Muscle of back (tissue), 13 donors: ENCODE data around the gene DRICH1. TPM values are rescaled to one million over a fixed set of nuclear protein-coding genes. Genes with fewer than 3 reads are reported as not detected.
"Not testable (repeated sequence)": the region's sequence is repeated elsewhere in the genome, so short reads cannot be mapped to it uniquely, and the experiment has no call there.

Experiments
- DNase-seq, 3 donors: peaks; one replicate each; pipeline versions ENCODE4 v3.0.0 to v3.0.0-alpha.2; 2013
- long read RNA-seq, 9 donors: transcript quantifications; one replicate each; lab custom pipeline, GENCODE V29; 2026
- polyA plus RNA-seq, 10 donors: library from polyadenylated mRNA; unstranded; fragments of 120-200 nt; gene quantifications; one replicate each; pipeline ENCODE4 v1.2.1, GENCODE V29; 2013; ENCODE audit not compliant: insufficient read length in 10 of 10

DRICH1 gene, protein sequence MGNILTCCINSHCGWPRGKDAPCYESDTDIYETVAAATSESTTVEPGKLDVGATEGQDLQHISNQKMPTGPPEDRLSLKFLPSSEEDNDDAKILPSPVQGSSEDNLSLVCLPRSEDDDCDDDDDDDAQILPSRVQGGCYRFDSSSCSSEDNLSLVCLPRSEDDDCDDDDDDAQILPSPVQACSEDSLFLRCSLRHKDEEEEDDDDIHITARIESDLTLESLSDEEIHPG
- polyA plus RNA-seq = 1 to 10 TPM in 1 of 10 donors, under 1 TPM in 8, not detected in 1; 0.33 to 1.7 (median 0.46) TPM
- long read RNA-seq, donor 1 = 0 reads
- long read RNA-seq, donor 2 = 0 reads
- long read RNA-seq, donor 3 = 0 reads
- long read RNA-seq, donor 4 = 0 reads
- long read RNA-seq, donor 5 = 0 reads
- long read RNA-seq, donor 6 = 0 reads
- long read RNA-seq, donor 7 = 0 reads
- long read RNA-seq, donor 8 = 0 reads
- long read RNA-seq, donor 9 = 0 reads

DNA sequence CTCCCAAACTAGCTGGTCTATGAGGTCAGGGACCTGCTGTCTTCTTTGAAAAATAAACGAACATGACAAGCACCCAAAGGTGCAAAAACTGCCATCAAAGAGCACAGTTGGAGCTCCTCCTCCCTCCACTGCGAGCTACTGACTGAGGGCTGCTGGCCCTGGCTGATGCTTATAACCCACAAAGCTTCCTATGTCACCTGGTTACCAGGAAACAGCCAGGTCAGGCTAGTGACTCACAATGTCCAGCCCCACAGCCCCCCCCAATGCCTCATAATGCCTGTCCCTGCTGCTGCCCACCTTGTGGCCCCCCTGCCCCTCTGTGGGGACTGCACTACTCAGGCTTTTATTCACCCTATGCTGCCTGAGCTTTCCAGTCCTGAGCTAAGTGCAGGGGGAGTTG is at the start of gene DRICH1:
DRICH1 (minus strand) TSS at position 144 of the 400 bp plus-strand sequence. CDS start 298 bp downstream, outside the sequence.
- no peak for DNase-seq

DNA sequence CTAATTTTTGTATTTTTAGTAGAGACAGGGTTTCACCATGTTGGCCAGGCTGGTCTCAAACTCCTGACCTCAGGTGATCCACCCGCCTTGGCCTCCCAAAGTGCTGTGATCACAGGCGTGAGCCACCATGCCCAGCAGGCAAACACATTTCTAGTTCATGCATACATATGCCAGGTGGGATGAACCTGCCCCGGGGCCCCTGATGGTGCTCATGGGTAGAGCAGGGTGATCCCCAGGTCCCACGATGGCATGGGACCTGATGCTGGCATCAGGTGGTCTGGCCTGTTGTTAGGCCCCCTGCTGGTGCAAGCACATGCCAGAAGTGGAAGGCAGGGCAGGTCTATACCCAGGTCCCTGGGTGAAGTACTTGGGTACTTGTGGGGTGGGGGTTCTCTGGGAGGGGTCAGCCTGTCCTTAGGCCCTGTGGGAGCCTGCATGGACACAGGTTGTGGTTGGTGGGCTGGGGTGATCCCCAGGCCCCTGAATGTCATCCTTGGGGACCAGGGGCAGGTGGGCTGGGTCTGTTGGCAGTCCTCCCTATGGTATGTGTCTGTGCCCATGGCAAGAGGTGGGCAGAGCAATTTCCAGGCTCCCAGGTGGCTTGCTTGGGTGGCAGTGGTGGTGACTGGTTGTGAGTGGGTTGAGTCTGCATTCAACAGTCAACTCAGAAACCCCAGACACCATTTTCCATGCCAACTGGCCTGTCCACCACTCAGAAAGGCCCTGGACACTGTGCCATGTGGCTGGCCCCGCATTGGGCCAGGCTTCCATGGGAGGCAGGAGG is 49.1 kb upstream of the DRICH1 start:
- DNase-seq = no peak

DNA sequence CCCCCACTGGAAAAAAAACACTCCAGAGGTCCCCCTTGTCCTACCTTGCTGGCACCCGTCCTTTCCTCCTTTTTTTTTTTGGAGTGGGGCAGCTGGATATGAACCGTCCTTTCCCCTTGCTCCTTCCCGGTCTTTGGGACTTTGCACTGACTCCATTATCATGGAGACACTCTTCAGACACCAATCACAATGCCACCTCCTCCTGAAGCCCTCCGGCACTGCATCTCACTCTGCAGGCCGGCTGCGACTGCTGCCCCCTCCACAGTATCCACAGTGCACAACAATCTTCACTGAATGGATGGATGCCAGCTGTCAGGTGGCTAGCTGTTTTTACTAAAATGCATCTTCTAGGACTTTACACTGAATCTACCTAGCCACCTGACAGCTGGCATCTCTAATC is 46.0 kb upstream of the DRICH1 start:
- DNase-seq = no peak

DNA sequence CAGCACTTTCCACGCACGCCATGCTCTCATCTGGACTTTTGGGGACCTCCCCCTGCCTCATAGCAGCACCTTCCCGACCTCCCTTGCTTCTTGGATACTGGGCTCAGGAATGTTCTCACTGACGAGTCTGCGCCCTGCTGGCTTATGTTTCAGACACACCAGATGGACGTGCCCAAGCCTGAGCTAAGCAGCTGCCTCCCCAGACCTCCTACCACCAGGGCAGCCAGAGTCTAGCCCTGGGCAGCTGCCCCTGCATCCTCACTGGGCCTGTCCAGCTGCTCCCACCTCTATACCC is 45.5 kb upstream of the DRICH1 start:
- no peak for DNase-seq

GRCh38 chr22:23676841-23677700 is 45.0 kb upstream of the DRICH1 start:
- DNase-seq = not testable (repeated sequence)

DNA sequence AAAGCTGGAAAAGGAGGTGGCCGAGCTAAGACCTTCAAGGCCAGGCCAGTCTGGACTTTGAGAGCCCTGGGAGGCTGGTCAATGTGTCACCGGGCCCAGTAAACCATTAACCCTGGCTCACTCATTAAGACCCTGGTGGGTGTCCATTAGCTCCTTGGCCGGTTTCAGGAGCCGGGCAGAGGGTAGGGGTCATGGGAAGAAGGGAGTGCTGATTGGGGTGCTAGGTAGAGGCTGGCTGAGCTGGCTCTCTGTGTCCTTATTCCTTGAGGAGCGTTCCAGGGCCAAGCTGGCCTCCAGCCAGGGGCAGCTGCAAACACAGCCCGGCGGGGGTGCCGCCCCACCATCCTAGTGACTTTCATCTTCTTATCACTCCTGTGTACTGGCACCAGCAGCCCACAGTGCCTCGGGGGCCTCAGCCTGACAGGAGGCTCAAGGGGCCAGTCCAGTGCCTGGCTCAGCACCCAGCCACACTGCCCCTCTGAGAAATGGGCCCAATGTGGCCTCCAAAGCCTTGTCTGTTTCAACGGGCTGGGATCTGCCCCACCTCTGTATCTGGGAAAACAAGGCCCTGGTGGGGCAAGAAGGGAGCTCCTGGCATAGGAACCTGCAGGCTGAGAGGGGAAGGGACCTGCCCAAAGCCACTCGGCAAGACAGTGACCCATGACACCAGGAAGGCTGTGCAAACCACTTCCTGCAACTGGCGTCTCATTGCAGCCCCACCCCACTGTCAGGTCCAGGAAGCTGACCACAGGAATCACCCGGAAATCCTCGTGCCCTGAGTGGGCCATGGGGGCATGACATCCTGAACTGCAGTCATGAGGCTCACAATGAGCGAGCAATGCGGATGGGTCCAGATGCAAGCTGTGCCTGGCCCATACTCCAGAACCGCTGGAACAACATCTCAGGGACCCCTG is 43.6 kb upstream of the DRICH1 start:
- DNase-seq = peak in 1 of 3 donors; percentile 20

- not testable (repeated sequence) for DNase-seq
Measured at GRCh38 chr22:23674886-23675501, 42.9 kb upstream of the DRICH1 start.

- no peak for DNase-seq
Measured at GRCh38 chr22:23673826-23674690, 41.9 kb upstream of the DRICH1 start.

DNA sequence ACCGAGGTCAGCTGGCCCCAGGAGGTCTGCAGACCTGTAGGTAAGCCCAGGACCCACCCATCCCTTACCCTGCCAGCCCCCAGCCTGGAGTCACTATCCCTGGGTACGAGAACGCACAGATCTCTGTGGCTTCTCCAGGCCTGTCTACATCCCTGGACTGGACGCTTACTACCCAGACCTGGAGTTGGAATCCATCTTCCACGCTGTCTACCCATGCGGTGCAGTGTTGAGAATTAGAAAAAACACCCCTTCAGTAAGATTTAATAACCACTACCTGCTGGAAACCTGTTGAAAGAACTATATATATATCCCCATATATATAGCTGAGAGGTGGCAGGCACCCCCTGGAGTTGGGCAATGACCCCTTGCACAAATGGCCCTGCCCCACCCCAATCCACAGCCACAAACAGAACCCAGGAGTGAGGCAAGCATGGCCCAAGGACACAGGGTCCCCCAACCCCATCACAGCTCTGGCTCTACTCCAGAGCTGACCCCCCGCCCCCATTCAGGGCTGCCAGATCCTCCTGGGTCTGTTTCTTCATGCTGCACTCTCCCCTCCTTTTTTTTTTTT is 41.0 kb upstream of the DRICH1 start:
- no peak for DNase-seq

- not testable (repeated sequence) for DNase-seq
Measured at GRCh38 chr22:23672307-23673049, 40.4 kb upstream of the DRICH1 start.

GRCh38 chr22:23671387-23671786 is 39.3 kb upstream of the DRICH1 start:
- not testable (repeated sequence) for DNase-seq

DNA sequence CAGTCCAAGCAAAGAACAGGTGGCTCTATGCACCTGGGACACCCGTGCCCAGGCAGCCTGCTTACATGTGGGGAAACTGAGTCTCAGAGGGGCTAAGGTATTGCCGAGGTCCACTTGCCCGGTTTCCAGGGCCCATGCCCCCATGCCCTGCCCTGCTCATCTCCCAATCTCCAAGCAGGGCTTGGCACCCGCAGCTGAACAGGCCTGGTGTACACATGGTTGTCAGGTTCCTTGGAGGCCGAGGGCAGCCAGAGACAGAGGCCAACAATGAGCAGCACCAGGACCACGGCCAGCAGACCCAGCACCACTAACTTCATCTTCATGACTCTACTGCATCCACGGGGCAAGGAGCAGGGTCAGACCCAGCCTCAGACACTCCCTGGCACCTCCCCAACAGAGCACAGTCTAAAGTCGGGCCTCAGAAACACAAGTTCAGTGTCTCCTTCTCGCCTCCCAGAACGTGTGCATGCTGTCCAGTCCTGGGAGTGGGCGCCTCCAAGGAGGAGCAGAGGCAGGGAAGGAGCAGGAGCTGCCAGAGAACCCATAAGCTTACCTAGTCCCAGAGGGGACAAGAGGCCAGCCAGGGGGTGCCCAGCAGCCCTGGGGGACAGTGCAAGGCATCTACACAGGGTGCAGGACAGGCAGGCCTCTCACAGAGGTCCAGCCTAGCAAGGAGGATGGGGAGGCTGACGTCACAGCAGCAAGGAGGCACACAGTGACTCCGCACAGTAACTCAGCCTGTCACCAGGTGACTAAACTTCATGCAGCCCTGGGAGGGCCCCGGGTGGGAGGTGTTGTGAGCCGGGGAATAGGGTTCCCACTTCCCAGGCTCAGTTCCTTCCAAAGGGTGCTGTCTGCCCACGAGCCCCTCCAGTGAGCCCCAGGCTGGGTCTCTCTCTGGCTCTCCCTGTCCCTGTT is 38.5 kb upstream of the DRICH1 start:
- no peak for DNase-seq

- not testable (repeated sequence) for DNase-seq
Measured at GRCh38 chr22:23660381-23660780, 28.3 kb upstream of the DRICH1 start.

DNA sequence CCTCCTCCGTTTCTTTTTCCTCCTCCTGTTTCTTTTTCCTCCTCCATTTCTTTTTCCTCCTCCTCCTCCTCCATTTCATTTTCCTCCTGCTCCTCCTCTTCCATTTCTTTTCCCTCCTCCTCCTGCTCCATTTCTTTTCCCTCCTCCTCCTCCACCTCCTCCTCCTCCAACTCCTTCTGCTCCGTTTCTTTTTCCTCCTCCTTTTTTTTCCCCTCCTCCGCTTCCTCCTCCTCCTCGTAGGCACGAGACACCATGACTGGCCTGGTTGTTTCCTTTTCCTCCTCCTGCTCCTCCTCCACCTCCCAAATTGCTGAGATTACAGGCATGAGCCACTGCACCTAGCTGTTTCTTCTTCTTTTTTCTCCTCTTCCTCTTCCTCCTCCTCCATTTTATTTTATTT is 25.6 kb upstream of the DRICH1 start:
- no peak for DNase-seq

GRCh38 chr22:23655891-23656475 is 23.9 kb upstream of the DRICH1 start:
- DNase-seq = no peak

DNA sequence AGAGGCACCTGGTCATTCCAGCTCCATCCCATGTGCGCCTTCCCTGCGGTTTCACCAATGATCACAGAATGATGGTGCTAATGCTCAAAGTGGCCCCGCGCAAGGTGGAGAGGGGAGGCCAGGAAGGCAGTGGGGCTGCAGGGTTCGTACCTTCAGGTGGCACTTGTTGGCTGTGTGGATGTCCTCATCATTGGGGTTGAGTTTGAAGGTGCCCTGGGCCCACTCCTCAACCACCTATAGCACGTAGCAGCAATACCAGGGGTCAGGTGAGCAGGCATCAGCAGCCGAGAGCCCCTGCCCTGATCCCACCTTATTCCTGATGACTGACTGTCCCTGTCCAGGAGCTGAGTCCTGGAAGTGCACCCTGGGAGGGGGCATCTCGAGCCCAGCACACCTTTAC is 20.6 kb upstream of the DRICH1 start:
- DNase-seq = no peak

- DNase-seq = no peak
Measured at GRCh38 chr22:23652286-23652685, 20.2 kb upstream of the DRICH1 start.
